Measurements from ENCODE around the gene MARCHF2.

The MARCHF2 gene

DNA sequence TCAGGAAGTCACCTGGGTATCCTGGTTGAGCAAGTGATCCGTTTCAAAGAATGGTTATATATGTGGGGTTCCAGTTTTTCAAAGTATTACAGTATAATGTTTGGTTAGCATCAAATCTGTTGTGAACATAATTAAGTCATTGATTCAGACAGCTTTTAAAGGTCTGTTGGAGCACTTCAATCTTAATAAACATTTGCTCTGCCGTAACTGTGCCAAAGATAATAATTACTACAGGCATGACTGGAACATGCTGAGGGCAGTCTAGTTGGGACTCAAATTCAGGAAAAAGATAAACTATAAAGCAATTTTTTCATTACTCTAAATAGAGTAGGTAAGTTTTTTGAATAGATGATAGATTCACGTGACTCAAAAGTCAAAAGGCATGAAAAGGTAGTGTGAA is 55.0 kb downstream of the MARCHF2 start:
- TF ChIP-seq ZFX (IDR thresholded peaks at IDR 0.05; ENCODE audit: borderline replicate concordance) (no peak), CTCF (IDR thresholded peaks at IDR 0.05) (no peak)
- no peak overlapping the region for H3K27ac ChIP-seq

- TF ChIP-seq CTCF (IDR thresholded peaks at IDR 0.05) (no peak), ZFX (IDR thresholded peaks at IDR 0.05; ENCODE audit: borderline replicate concordance) (no peak)
- H3K27ac ChIP-seq = no peak overlapping the region
These were observed 55.8 kb downstream of the MARCHF2 start for GRCh38 chr19:8468761-8469373.

DNA sequence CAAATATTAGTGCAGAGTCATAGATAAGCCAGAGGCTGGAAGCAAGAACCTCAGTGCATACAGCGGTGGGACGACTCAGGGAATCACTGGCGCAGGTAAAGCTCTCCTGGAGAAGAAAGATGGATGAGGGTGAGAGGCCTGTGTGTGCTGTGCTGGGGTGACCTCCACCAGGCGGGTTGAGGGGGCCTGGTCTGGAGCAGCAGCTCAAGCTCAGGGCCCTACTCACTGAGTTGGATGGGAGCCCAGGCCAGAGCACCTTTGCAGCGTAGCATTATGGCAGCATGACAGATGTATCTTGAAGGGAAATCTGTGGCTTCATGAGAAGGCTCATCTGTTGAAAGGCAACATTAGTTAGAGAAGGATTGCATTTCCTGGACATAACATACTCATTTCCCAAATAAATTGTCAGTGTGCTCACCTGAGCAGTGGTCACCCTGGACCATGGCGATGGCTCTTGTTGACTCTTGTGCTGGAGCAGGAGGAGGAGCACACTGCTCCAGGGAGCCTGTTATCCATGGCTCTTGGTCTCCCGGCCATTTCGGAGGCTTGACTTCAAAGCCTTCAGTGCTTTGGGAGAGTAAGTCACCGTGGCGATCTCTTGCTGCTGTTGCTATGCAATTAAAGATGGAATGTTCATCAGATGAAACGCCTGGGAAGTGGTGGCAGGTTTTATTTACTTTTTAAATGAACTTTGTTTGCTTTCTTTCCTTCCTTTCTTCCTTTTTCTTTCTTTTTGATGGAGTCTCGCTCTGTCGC is 56.7 kb downstream of the MARCHF2 start:
- H3K27ac ChIP-seq = no peak overlapping the region

GRCh38 chr19:8473648-8474476 is 60.8 kb downstream of the MARCHF2 start:
- TF ChIP-seq CTCF (IDR thresholded peaks at IDR 0.05) (no peak), ZFX (IDR thresholded peaks at IDR 0.05; ENCODE audit: borderline replicate concordance) (no peak)
- no peak overlapping the region for H3K27ac ChIP-seq

More for the DNA sequence above, 56.7 kb downstream of the MARCHF2 start:
- no peak for TF ChIP-seq CTCF (IDR thresholded peaks at IDR 0.05)
- TF ChIP-seq ZFX (IDR thresholded peaks at IDR 0.05; ENCODE audit: borderline replicate concordance) = no peak

DNA sequence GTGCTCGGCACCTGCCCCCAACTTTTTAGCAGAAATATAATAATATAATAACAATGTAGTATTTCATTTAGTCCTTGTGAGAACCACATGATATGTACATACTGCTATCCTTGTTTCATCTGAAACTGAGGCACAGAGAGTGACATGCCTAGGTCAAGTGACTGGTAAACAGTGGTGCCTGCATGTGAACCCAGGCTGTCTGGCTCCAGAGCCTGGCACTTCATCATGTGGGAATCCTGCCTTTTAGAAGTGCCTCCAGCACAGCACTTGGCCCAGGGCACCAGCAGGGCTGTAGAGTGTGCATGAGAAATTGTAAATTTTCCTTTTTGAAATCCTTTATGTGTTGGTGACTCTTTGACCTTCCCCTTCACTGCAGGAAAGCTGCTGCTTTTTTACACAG is 61.9 kb downstream of the MARCHF2 start:
- no peak for TF ChIP-seq CTCF (IDR thresholded peaks at IDR 0.05)
- no peak for TF ChIP-seq ZFX (IDR thresholded peaks at IDR 0.05; ENCODE audit: borderline replicate concordance)
- no peak overlapping the region for H3K27ac ChIP-seq

- TF ChIP-seq ZFX (IDR thresholded peaks at IDR 0.05; ENCODE audit: borderline replicate concordance) (no peak), CTCF (IDR thresholded peaks at IDR 0.05) (no peak)
These were observed 63.4 kb downstream of the MARCHF2 start for GRCh38 chr19:8476524-8476923.

More at GRCh38 chr19:8476524-8476923, 63.4 kb downstream of the MARCHF2 start:
- H3K27ac ChIP-seq = no peak overlapping the region
